Stromal cell of bone marrow (primary cell): ENCODE measurements around the gene CXorf58.

Source experiments
- DNase-seq: peaks from one replicate; pipeline ENCODE4 v3.0.0-alpha.2; 2012; ENCODE audit warnings: low read depth

Gene CXorf58

DNA sequence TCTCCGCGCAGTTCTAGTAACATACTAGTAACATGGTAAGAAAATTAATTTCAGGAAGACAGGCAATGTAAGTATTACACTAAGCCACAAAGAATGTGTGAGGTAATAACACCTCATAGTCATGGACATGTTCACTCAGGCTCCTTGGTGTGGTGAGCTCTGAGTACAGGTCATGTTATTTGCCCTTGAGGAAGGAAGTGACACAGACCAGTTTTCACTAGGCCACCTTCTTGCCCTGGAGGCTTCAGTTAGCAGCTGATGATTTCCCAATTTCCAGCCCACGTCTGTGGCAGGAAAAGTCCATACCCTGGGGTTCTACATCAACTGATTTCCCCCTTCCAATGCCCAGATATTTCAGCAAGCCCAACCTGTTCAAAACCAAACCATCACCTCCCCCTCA, 6.7 kb upstream of the CXorf58 start:
- no peak for DNase-seq

DNA sequence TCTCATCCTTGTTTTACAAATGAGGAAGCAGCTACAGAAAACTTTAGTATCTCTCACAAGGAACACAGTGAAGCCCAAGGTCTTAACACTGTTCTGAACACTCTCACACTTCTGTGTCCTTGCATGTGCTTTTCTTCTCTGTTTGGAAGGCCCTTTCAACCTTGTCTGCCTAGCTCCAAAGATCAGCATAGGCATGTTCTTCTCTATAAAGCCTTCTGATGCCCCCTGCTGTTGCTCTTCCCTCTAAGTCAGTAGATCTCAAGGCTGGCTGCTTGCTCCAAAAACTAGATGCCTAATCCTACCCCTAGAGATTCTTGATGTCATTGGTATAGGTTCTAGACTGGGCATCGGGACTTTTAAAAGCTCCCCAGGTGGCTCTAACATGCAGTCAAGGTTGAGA, 6.0 kb upstream of the CXorf58 start:
- DNase-seq = peak; percentile 59

- DNase-seq = no peak
Measured at GRCh38 chrX:23902419-23902818, 5.4 kb upstream of the CXorf58 start.

DNA sequence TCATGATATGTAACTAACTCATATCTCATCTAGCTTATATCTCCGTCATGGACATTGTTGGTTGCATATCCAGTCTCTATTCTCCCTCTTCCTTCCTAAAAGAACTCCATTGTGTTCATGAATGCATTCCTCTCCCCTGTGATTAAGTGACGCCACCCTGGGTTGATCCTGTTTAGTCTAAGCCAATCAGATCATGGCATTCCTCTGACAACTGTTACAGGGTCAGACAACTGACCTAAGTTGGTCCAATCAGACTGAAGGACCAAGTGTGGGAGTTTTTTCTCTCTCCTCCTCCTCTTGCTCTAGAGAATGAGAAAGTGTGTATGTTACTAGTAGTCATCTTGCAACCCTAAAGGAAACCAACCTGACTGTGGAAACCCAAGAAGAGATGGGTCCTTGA, 3.7 kb upstream of the CXorf58 start:
- DNase-seq = no peak

DNA sequence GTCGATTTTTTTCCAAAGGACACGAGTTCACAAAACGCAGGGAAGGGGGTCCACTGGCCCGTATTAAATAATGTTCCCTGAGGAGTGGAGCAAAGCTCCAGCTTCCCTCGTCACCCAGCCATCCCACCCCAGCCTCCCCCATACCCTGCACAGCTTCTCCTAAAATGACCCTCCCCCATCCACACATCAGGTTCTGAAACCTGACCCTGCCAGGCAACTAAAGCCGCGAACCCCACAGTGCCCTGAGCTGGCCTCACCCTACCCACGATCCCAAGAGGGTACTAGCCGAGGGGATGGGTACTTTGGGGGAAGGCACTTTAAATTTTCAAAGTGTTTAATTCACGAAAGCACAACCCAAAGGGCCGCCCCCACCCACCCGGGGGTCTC, 702 bp upstream of the CXorf58 start:
- no peak for DNase-seq

DNA sequence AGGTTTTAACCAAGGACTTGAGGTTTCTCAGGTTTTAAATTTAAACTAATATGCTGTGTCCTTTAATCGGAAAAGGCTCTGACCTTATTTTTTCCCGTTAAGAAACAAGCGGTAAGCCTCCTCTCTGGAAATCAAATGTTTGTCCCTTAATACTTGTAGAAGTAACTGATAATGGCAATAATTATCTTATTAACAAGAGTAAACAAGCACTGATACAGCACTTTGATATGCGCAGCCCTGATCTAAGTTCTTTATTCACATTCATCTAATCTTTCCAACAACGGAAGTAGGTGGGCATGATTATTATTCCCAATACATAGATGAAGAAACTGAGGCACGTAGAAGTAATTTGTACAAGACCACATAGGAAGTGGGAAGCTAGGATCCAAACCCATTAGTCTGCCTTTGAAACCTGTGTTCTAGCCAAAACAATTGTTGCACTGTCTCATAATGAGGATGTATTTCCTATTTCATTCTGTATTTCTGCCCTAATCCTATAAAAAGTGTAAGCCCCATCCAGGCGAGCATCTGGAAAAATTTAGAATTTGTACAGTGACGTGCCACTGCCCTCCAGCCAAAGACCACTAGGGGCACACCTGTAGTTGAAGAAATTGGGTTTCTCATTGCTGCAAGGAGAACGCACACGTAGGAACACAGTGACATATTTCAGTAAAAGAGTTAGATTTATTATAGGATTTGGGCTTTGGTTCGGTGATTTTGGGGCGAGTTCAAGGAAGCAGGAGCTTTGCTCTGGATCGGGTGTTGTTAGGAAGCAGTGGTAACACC, 606 bp downstream of the CXorf58 start:
- no peak for DNase-seq

DNA sequence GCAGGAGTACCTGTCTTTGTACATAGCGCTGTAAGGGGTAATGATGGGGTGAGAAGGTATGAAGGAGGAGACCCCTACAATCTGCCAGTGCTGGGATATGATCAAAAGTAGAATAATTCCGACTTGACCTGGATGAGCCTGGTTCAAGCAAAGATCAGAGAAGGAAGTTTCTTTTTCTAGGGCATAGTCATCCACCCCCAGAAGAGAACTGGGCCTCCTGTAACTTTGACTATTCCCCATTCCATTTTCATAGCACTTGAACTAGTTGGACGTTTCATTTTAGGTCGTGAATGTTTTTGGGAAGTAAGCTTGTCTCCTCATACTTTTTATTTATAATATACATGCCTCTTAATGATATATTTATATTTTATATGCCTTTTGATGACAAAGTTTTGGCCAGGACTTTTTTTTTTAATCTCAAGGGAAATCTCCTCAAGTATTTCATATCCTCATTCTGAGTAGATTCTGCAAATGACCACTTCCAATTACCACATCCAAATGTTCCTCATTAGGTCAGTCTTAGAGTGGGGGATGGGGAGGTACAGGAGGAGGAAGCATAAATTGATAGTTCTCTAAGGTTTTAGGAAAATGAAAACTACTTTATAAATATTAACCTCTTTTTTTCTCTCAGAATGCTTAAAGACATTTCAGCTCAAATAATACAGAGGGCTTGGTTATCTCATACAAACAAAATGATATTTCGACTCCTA, 3.5 kb downstream of the CXorf58 start:
- no peak for DNase-seq

DNA sequence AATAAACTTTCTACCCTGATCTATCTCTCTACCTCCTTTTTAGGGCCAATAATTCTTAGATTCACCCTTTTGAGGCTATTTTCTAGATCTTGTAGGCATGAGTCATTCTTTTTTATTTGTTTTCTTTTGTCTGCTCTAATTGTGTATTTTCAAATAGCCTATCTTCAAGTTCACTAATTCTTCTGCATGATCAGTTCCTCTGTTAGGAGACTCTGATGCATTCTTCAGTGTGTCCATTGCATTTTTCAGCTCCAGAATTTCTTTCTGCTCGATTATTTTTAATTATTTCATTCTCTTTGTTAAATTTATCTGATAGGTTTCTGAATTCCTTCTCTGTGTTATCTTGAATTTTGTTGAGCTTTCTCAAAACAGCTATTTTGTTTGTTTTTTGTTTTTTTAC, 11.3 kb downstream of the CXorf58 start:
- no peak for DNase-seq

DNA sequence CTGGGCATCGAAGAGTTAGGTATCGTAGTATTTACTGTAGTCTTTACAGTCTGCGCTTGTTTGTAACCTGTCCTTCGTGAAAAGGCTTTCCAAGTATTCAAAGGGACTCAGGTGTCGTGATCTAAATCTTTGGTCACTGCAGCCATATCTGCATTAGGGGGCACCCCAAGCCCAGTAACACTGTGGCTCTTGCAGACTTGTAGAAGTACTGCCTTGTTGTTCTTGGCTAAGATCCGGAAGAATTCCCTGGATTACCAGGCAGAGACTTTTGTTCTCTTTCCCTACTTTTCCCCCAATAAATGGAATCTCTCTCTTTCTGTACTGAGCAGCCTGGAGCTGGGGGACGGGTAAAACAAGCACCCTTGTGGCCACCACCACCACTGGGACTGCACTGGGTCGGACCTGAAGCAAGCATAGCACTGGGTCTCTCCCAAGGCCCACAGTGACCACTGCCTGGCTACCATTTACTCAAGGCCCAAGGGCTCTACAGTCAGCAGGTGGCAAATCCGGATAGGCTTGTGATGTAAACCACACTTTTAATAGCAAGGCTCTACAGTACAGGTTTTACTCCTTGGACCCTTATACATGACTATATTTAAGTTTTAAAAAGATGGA, 12.0 kb downstream of the CXorf58 start:
- DNase-seq = no peak

DNA sequence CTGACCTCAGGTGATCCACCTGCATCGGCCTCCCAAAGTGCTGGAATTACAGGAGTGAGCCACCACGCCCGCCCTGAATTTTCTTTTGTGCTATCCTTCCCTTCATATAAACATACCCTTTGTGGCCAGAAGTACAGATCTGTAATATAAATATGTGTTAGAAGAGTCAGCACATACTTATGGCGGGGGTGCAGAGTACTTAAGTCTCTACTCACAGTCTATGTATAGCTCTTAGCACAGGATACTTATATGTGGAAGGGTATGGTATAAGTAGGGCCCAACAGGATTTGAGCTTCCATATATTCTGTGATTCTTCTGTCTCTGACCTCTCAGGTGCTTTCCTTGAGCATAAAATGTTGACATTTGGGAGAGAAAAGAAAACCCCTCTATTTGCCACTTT, 18.2 kb downstream of the CXorf58 start:
- no peak for DNase-seq

- DNase-seq = no peak
Measured at GRCh38 chrX:23930894-23931604, 23.2 kb downstream of the CXorf58 start.

DNA sequence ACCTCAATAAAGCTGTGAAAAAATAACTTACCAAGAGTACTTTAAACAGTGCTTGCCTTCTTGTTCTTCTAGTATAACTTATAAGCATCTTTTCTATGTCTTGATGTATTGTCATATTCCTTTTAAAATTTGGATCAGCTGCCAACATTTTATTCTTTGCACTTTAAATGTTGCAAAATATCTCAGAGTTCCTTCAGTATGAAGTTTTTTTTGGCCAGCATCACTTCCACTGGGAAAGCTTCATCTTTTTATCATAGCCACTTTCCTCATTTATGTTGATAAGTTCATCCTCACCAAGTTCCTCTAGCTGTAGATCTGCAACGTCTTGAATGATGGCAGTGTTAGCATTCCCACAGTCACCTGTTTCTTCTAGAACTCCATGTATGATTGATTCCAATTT, 24.2 kb downstream of the CXorf58 start:
- DNase-seq = no peak

DNA sequence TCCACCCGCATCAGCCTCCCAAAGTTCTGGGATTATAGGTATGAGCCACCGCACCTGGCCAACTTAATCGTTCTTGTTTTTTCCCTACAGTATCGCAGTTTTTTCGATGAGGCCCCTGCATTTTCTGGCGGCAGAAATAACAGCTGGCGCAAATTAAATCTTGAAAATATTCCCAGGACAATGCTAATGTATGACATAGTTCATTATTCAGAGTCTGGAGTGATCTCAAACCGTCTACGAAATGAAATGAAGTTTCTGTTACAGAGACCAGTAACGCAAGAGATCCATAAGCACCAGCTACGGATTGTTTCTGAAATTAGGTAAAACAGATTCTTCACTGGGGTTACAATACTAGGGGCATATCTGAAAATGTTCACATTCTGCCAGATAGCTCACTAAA, 27.3 kb downstream of the CXorf58 start:
- DNase-seq = no peak

GRCh38 chrX:23936180-23936579, 28.4 kb downstream of the CXorf58 start:
- no peak for DNase-seq

GRCh38 chrX:23937100-23937499, 29.3 kb downstream of the CXorf58 start:
- DNase-seq = no peak

GRCh38 chrX:23938690-23939089, 30.9 kb downstream of the CXorf58 start:
- no peak for DNase-seq

- DNase-seq = no peak
Measured at GRCh38 chrX:23939203-23939602, 31.4 kb downstream of the CXorf58 start.

DNA sequence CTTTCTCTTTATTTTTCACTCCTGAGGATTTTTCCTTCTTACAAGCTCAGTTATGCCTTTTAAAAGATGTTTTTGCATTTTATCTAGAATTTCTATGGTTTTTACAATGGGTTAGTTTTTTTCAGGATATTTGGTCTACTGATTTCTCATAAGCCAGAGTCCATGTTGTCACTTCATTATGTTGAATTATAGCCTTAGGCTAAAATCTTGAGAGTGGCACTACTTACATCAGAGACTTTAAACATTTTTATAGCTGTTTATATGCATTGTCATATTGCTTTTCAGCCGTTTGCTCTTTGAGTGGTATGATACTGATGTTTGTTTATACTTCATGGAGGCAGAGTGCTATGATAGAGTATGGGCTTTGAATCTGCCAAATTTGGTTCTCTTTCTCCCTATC, 36.4 kb downstream of the CXorf58 start:
- DNase-seq = no peak

- DNase-seq = no peak
Measured at GRCh38 chrX:23945206-23945605, 37.4 kb downstream of the CXorf58 start.

- no peak for DNase-seq
Measured at GRCh38 chrX:23952391-23952790, 44.6 kb downstream of the CXorf58 start.

DNA sequence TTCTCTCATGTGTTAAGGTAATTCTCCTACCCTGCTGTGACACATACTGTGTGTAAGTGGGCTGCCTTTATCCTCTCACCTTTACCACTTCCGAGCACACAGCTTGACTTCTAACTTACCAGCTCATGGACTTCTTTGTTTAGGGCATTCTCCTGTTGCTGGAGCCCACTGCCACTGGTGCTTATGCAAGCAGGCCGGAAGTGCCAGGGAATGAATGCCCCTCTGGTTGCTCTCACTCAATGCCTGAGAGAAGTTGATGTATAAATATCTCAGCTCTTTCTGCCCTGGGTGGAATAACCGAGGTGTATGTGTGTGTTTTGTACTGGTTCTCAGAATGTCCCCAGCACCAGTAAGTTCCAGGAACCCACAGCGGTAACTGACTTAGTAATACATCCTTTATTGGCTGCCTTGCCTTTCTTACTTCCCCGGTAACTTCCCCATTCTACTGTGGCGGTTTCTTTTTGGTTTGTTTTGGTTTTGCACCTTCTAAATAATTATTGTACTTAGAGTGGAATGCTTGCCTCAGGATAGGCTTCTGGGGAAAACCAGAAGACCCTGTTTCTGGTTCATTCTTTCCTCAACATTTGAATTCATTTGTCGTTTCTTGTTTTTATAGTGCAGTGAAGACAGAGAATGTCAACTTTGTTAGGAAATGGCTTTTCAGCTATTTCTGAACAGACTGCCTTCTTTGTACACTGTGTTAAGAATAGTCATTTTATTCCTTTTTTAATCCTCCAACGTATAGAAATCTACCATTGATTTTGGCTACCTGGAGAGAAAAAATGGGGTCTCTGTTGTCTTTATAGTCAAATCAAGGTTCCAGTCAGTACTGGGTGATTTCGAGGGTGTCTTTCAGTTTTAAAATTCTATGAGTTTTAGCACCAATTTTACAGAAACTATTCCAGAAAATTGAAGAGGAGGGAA, 45.4 kb downstream of the CXorf58 start:
- DNase-seq = no peak

GRCh38 chrX:23953908-23954269, 46.1 kb downstream of the CXorf58 start:
- no peak for DNase-seq
